Thyroid gland (tissue), 4 donors: Measurements from ENCODE around the gene NAPB.

ENCODE experiments used
- POLR2A ChIP-seq, 2 donors: fragments of 450-650 bp; IDR thresholded peaks; one replicate each; pipeline ENCODE4 v1.6.1; 2017; ENCODE audit warnings: antibody characterized with exemption in 2 of 2, mild to moderate bottlenecking in 2 of 2, moderate library complexity in 1 of 2
- TF ChIP-seq, protein P1 (sequence below), 6 experiments: fragments of 200-600 bp in 3 of 6; fragments of 450-650 bp in 3 of 6; sonication (generic) in 3 of 6; IDR thresholded peaks; one replicate each; pipeline ENCODE4 v1.5.1; 2016 to 2019; ENCODE audit warnings: antibody characterized with exemption in 6 of 6, mild to moderate bottlenecking in 2 of 6, inconsistent platforms in 1 of 6, moderate library complexity in 1 of 6

DNA sequence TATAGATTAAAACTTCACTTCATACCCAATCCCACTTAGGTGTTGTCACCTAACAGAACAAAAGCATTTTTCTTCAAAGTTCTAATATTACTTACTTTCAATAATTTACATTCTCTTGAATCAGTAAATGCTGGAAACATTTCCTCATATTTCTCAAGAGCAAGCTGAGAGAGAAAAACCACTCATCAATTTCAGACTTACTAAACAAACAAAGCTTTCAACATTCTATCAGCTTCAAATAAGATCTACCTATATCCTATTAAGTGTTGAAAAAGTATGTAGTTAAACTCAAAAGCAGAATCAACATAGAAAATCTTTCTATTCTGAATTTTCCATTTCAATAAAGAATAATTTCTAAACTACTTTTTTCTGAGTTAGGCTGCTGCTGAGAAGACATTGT, 41.5 kb downstream of the NAPB start:
- TF ChIP-seq, protein P1, sequence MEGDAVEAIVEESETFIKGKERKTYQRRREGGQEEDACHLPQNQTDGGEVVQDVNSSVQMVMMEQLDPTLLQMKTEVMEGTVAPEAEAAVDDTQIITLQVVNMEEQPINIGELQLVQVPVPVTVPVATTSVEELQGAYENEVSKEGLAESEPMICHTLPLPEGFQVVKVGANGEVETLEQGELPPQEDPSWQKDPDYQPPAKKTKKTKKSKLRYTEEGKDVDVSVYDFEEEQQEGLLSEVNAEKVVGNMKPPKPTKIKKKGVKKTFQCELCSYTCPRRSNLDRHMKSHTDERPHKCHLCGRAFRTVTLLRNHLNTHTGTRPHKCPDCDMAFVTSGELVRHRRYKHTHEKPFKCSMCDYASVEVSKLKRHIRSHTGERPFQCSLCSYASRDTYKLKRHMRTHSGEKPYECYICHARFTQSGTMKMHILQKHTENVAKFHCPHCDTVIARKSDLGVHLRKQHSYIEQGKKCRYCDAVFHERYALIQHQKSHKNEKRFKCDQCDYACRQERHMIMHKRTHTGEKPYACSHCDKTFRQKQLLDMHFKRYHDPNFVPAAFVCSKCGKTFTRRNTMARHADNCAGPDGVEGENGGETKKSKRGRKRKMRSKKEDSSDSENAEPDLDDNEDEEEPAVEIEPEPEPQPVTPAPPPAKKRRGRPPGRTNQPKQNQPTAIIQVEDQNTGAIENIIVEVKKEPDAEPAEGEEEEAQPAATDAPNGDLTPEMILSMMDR (IDR thresholded peaks at IDR 0.05), result no peak
- no peak for TF ChIP-seq POLR2A (IDR thresholded peaks at IDR 0.05)
